Neural crest cell (in vitro differentiated cells): ENCODE data around the gene ZFAND5. TPM values are rescaled to one million over a fixed set of nuclear protein-coding genes. Genes with fewer than 3 reads are reported as not detected.

Source experiments
- DNase-seq: peaks from one replicate; pipeline ENCODE4 v3.0.0; 2021; ENCODE audit warnings: low read depth, mixed read lengths, low spot score
- H3K27ac Mint-ChIP-seq: one replicate; pipeline ENCODE4 v1.8.0; 2021; ENCODE audit warnings: mild to moderate bottlenecking, mixed read lengths; ENCODE audit not compliant: unreplicated experiment
- H3K27me3 Mint-ChIP-seq: 2 replicates; pipeline ENCODE4 v1.8.0; 2021; ENCODE audit warnings: low read depth, mild to moderate bottlenecking, mixed read lengths
- H3K36me3 Mint-ChIP-seq: 2 replicates; pipeline ENCODE4 v1.8.0; 2021; ENCODE audit warnings: low read depth, mild to moderate bottlenecking, mixed read lengths
- H3K4me1 Mint-ChIP-seq: 2 replicates; pipeline ENCODE4 v1.8.0; 2021; ENCODE audit warnings: mixed read lengths
- H3K4me3 Mint-ChIP-seq: one replicate; pipeline ENCODE4 v1.8.0; 2021; ENCODE audit warnings: mild to moderate bottlenecking, mixed read lengths
- H3K9me3 Mint-ChIP-seq: 2 replicates; pipeline ENCODE4 v1.8.0; 2021; ENCODE audit warnings: mixed read lengths
- CTCF ChIP-seq: fragments of 200-600 bp; sonication (generic); conservative IDR thresholded peaks from 2 replicates; pipeline ENCODE4 v1.5.0; 2021; ENCODE audit warnings: antibody characterized with exemption, mild to moderate bottlenecking
- long read RNA-seq: library from polyadenylated mRNA; unstranded; transcript quantifications from one replicate; pipeline ENCODE4 v2.0.0, GENCODE V29; 2020
- total RNA-seq: library from RNA; stranded (reverse); gene quantifications from 2 replicates; pipeline ENCODE4 v1.2.1, GENCODE V29; 2021

ZFAND5 gene, protein sequence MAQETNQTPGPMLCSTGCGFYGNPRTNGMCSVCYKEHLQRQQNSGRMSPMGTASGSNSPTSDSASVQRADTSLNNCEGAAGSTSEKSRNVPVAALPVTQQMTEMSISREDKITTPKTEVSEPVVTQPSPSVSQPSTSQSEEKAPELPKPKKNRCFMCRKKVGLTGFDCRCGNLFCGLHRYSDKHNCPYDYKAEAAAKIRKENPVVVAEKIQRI
- total RNA-seq, result 194 and 201 TPM in 2 replicates
- long read RNA-seq, transcript ZFAND5-205 (7 exons, 2,785 nt), result major isoform, 9 of 32 reads
- long read RNA-seq, partial matches to known transcripts, result 15 of 32 reads
- long read RNA-seq, other reads (novel, unspliced or antisense), result 4 of 32 reads

- Mint-ChIP-seq H3K4me3 (peak within 1 kb of the TSS; percentile 95), H3K9me3 (no peaks in the 10 kb centered on the region), H3K36me3 (peaks cover 15% of the 10 kb centered on the region), H3K4me1 (peaks cover 44% of the 10 kb centered on the region), H3K27ac (peak within 1 kb of the TSS; percentile 98), H3K27me3 (peaks cover 3% of the 10 kb centered on the region)
- peak; percentile 91 for DNase-seq
- TF ChIP-seq CTCF, result no peak
Observed at GRCh38 chr9:72364679-72365524, at the start of gene ZFAND5. Gene ZFAND5, minus strand, starts transcription at chr9:72365208. Its CDS starts 4,430 bp downstream, at chr9:72360778.

DNA sequence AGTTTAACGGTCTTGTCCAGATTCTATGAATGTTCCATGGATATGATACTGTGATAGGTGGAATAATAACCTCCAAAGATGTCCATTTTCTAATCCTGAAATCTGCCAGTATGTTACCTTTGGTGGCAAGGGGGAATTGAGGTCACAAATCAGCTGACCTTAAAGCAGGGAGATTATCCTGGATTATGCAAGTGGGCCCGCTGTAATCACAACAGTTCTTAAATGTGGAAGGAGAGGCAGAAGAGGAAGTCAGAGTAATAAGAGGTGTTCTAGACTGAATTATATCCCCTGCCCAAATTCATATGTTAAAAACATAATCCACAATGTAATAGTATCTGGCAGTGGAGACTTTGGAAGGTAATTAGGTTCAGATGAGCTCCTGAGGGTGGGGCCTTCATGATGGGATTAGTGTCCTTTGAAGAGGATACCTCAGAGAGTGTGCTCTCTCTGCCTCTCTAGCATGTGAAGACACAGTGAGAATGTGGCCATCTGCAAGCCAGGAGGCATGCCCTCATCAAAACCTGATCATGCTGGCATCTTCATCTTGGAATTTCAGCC is 47.6 kb upstream of the ZFAND5 start:
- no peak for DNase-seq
- H3K27ac Mint-ChIP-seq, result no peak overlapping the region
- H3K27me3 Mint-ChIP-seq, result no peaks in the 10 kb centered on the region
- TF ChIP-seq CTCF, result no peak
- H3K4me1 Mint-ChIP-seq, result peaks cover 5% of the 10 kb centered on the region
- H3K4me3 Mint-ChIP-seq, result no peak overlapping the region
- H3K9me3 Mint-ChIP-seq, result no peaks in the 10 kb centered on the region
- H3K36me3 Mint-ChIP-seq, result no peaks in the 10 kb centered on the region

- no peaks in the 10 kb centered on the region for H3K9me3 Mint-ChIP-seq
- no peak for DNase-seq
- no peak for TF ChIP-seq CTCF
- H3K36me3 Mint-ChIP-seq, result no peaks in the 10 kb centered on the region
- H3K27ac Mint-ChIP-seq, result no peak overlapping the region
- no peaks in the 10 kb centered on the region for H3K27me3 Mint-ChIP-seq
- no peak overlapping the region for H3K4me3 Mint-ChIP-seq
- peaks cover 21% of the 10 kb centered on the region for H3K4me1 Mint-ChIP-seq
Observed at GRCh38 chr9:72410214-72410613, 45.2 kb upstream of the ZFAND5 start.

DNA sequence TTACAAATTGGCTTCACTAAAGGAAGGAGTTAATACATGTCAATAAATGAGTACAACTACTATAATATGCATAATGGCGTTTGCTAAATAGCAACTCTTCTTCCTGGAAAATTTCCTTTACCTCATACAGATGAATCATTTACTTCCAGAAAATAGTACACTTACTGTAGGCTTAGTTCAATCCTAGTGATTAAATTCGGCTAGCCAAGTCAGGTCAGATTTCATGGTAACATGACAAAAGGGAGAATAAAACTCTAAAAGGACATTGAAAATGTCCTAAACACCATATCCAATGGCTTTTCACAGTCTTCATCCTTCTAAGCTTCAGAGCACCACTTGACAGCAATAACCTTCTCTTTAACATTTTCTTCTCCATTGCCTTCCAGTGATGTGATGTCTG is 42.1 kb upstream of the ZFAND5 start:
- H3K27me3 Mint-ChIP-seq, result no peaks in the 10 kb centered on the region

More for the DNA sequence above, 42.1 kb upstream of the ZFAND5 start:
- Mint-ChIP-seq H3K27ac (no peak overlapping the region), H3K36me3 (no peaks in the 10 kb centered on the region), H3K9me3 (no peaks in the 10 kb centered on the region), H3K4me1 (peaks cover 21% of the 10 kb centered on the region), H3K4me3 (no peak overlapping the region)
- TF ChIP-seq CTCF, result no peak
- DNase-seq, result no peak
